ENCODE results near the gene CENATAC.
"Not testable (repeated sequence)": the region's sequence is repeated elsewhere in the genome, so short reads cannot be mapped to it uniquely, and the experiment has no call there.

The CENATAC gene

DNA sequence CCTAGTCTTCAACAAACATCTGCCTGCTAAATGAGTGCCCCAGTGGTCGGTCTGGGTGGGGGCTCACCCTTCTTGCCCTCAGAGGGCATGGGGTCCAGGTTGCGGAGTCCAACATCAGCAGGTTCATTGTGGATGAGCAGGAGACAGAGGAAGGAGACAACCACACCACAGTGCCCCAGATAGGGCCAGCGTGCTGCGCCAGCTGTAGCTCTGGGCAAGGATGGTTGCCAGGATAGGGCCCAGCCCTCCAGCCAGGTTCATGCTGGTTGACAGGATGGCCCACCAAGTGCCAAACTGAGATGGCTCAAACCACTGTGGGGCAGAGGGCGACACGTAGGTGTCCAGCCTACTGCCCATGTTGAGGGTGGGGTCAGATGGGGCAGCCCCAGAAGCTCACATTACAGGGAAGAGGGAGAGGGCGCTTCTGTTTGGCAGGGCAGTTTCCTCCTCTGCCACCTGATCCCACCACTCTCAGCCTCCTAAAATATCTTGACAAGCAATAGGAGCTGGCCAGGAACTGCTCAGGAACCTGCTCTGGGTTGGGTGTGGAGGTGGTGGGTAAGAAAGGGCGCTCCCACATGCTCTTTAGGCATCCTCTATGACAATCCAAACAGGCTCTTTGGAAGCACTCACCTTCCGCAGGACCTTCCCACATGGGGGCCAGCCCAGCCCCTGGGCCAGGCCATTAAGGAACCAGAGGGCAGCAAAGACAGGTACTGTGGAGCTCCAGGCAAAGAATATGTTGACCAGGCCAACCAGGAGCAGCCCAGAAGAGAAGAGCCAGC, 29.8 kb downstream of the CENATAC start:
- DNase-seq = no peak

DNA sequence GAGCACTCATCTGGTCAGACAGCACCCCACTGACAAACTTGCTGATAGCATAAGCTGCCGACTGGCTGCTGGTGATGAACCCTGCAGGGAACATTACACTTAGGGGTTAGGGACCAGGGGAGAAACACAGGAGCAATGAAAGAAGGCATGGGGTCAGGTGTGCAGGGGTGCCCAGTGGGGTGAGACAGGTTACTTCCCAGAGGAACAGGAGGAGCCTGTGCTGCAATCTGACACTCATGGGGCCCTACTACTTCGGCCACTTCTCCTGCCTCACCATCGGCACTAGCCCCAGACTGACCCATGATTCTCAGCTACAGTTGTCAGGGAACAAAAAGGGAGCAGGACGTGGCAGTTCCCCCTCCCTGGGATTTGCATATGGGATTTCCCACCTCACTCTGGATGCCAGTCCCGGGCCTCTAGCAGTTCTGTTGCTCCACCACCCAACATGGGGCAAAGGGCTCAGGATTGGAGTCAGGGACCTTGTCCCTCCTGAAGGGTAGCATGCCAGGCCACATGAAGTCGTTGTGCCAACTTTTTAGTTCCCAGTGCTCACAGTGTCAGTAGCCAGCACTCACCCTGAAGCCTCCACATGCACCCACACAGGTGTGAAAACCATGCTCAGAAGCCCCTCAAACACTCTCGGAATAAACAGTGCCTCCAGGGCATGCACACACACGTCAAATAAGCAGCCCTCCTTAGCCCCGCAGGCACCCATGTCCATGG, 30.6 kb downstream of the CENATAC start:
- DNase-seq = no peak

- no peak for DNase-seq
Observed at GRCh38 chr11:119029069-119029339, 31.1 kb downstream of the CENATAC start.

GRCh38 chr11:119029340-119030028, 31.5 kb downstream of the CENATAC start:
- DNase-seq = peak in 1 of 3 experiments; percentile 40

DNA sequence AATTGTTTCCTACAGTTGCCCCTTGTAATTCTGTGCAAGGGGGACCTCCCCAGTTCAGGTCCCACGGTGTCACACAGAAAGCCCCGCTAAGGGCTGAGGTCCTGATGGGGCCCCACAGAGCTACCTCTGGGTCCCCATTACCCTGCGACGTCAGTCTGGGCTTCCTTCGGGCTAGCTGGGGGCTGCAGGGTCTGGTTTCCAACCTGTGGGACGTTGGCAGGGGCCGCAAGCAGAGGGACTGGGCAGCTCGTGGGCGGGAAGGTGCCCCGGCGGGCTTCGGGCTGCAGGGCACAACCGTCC, 32.0 kb downstream of the CENATAC start:
- DNase-seq = no peak

DNA sequence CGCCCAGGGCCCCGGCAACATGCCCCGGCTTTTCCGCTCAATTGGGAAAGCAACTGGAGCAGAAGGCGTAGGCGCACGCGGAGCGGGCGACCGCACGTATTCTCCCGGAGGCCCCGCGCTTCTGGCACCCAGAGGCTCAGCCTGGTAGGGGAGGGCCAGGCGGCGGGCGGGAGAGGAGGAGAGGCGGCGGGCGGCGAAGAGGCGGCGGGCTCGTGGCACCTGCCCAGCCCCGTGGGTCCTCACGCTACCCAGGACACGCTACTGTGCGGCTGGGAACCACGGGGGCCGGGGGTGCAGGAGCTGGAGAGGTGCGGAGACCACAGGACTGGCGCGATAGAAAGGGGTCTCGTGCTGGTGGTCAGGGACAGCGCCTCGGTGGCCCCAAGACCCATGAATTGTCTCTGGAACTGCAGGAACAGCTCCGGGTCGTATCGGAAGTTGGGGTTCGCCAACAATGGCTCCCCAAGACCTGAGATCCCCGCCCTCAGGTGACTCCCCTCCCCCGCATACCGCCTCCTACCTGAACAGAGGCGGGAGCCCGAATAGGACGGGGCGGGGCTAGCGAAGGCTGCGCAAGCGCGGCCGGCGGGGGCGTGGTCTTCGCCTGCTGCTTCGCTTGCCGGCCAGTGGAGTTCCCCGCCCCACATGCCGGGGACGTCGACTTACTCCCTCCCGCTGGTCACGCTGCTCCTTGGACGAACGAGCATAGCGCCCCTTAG, 32.5 kb downstream of the CENATAC start, which contains the start of gene SLC37A4:
SLC37A4 (minus strand) TSS at position 549 of the 719 bp plus-strand sequence.
- peak; percentile 97 to 99 (median 99) for DNase-seq

GRCh38 chr11:119031912-119032280, 34.0 kb downstream of the CENATAC start:
- DNase-seq = no peak

GRCh38 chr11:119033421-119033820, 35.5 kb downstream of the CENATAC start:
- DNase-seq = not testable (repeated sequence)

GRCh38 chr11:119034813-119035212, 36.9 kb downstream of the CENATAC start:
- no peak for DNase-seq

- no peak for DNase-seq
Observed at GRCh38 chr11:119038884-119039283, 40.9 kb downstream of the CENATAC start.

GRCh38 chr11:119039471-119039870, 41.5 kb downstream of the CENATAC start:
- not testable (repeated sequence) for DNase-seq

GRCh38 chr11:119041821-119042514, 44.0 kb downstream of the CENATAC start:
- DNase-seq = no peak

DNA sequence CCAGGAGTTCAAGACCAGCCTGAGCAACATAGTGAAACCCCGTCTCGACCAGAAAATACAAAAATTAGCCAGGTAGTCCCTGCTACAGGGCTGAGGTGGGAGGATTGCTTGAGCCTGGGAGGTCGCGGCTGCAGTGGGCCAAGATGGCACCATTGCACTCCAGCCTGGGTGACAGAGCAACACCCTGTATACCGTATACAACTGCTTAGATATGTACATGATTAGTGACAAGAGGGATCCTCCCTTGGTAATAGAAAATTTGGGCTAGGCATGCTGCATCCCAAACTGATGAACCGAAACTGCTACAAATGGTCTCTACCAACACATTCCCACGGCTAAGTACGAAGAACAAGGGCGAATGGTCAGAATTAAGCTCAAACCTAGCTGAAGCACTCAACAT, 45.0 kb downstream of the CENATAC start:
- no peak for DNase-seq

- no peak for DNase-seq
Observed at GRCh38 chr11:119044708-119045107, 46.8 kb downstream of the CENATAC start.

- DNase-seq = no peak
Observed at GRCh38 chr11:119046489-119046888, 48.6 kb downstream of the CENATAC start.

DNA sequence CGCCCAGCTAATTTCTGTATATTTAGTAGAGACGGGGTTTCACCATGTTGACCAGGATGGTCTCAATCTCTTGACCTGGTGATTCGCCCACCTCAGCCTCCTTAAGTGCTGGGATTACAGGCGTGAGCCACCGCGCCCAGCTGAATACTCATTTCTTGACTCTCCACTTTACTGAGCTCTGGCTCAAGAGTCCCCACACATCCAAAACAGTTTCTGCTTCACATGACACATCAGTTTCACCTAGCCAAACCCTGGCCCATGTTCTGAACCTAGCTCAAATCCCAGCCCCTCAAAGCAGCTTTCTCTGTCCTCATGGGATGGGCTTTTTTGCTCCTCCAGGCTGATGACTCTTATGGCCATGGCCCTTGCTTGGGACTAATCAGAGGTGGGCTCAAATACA, 49.3 kb downstream of the CENATAC start:
- DNase-seq = no peak

DNA sequence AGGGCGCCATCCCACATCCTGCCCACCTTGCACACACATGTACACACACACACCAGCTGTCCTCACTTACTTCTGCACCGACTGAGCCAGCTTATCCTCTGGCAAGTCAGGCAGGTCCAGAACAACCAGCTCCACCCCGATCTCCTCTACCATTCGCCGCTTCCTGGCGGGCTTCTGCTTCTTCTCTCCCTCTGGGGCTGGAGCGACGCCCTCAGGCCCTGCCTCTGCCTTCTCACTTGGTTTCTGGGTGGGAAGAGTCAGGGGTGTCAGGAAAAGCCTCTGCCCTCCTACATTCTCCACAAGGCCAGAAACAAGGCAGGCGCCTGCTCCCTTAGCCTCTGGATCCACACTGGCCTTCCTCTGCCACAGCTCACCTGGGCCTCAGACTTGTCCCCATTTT, 50.7 kb downstream of the CENATAC start:
- DNase-seq = no peak

- no peak for DNase-seq
Observed at GRCh38 chr11:119049081-119049480, 51.1 kb downstream of the CENATAC start.

- DNase-seq = no peak
Observed at GRCh38 chr11:119051440-119052162, 53.7 kb downstream of the CENATAC start.

- no peak for DNase-seq
Observed at GRCh38 chr11:119052163-119052814, 54.4 kb downstream of the CENATAC start.

GRCh38 chr11:119054418-119054817, 56.5 kb downstream of the CENATAC start:
- no peak for DNase-seq

DNA sequence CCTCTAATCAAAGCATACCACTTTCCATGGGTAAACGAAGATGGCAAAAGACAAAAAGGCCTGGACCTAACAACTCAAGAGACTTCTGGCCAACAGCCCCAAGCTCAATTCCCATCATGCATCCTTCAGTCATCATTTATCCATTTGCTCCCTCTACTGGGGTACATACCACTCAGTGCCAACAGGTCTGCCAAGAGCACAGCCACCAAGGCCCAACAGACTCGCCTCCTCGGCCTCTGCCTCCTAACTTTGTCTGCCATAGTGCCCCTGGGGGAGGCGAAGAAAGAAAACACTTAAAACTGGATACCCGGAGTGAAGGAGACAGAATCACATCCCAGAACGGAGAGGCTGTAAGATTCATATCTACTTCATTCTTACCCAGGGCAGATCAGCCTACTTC, 58.0 kb downstream of the CENATAC start:
- DNase-seq = peak in 2 of 3 experiments; percentile 52 to 61

Data from NCI-H1417 (cell line).